HL-60/S4 treated with retinoic acid at 250 ng/mL for 4 days and 3 days (cell line): ENCODE data around the gene AIG1.
"Not testable (repeated sequence)": the region's sequence is repeated elsewhere in the genome, so short reads cannot be mapped to it uniquely, and the experiment has no call there.

Experiments used
- in situ Hi-C: fragments of 300-500 bp; cut with MboI; formaldehyde crosslinking; loops from 2 replicates; pipeline ENCODE4 v1.7.0; 2022; ENCODE audit warnings: low sequenced_read_pairs

AIG1 gene

GRCh38 chr6:143060806-143061596, at the start of gene AIG1:
Gene AIG1 (plus strand): TSS chr6:143060889. CDS start chr6:143060926, 37 bp downstream.
- in situ Hi-C loops = no loop called here

- in situ Hi-C loops = no loop called here
These were observed 45.9 kb upstream of the AIG1 start for GRCh38 chr6:143014764-143015163.

- in situ Hi-C loops = no loop called here
These were observed 45.4 kb upstream of the AIG1 start for GRCh38 chr6:143015300-143015706.

GRCh38 chr6:143018955-143019354, 41.7 kb upstream of the AIG1 start:
- in situ Hi-C loops = no loop called here

- in situ Hi-C loops = loop anchor here (10.0 kb wide), 1 partner anchor 326 kb away; no protein-coding TSS in a partner anchor
These were observed 39.8 kb upstream of the AIG1 start for GRCh38 chr6:143020862-143021261.

GRCh38 chr6:143021543-143021942, 39.1 kb upstream of the AIG1 start:
- in situ Hi-C loops = loop anchor here (10.0 kb wide), 1 partner anchor 327 kb away; no protein-coding TSS in a partner anchor

- in situ Hi-C loops = loop anchor here (10.0 kb wide), 1 partner anchor 328 kb away; no protein-coding TSS in a partner anchor
These were observed 38.1 kb upstream of the AIG1 start for GRCh38 chr6:143022587-143022986.

GRCh38 chr6:143023695-143024094, 37.0 kb upstream of the AIG1 start:
- in situ Hi-C loops = loop anchor here (10.0 kb wide), 1 partner anchor 329 kb away; no protein-coding TSS in a partner anchor

GRCh38 chr6:143024977-143025376, 35.7 kb upstream of the AIG1 start:
- in situ Hi-C loops = loop anchor here (10.0 kb wide), 1 partner anchor 330 kb away; no protein-coding TSS in a partner anchor

- in situ Hi-C loops = loop anchor here (10.0 kb wide), 1 partner anchor 332 kb away; no protein-coding TSS in a partner anchor
These were observed 33.8 kb upstream of the AIG1 start for GRCh38 chr6:143026696-143027449.

GRCh38 chr6:143034689-143035334, 25.9 kb upstream of the AIG1 start:
- in situ Hi-C loops = no loop called here

- in situ Hi-C loops = no loop called here
These were observed 23.2 kb upstream of the AIG1 start for GRCh38 chr6:143037470-143037869.

- in situ Hi-C loops = no loop called here
These were observed 21.9 kb upstream of the AIG1 start for GRCh38 chr6:143038833-143039232.

GRCh38 chr6:143039548-143039947, 21.1 kb upstream of the AIG1 start:
- in situ Hi-C loops = no loop called here

GRCh38 chr6:143040018-143040417, 20.7 kb upstream of the AIG1 start:
- in situ Hi-C loops = no loop called here

GRCh38 chr6:143044345-143044744, 16.3 kb upstream of the AIG1 start:
- in situ Hi-C loops = not testable (repeated sequence)

GRCh38 chr6:143049611-143050010, 11.1 kb upstream of the AIG1 start:
- in situ Hi-C loops = no loop called here

GRCh38 chr6:143050509-143050908, 10.2 kb upstream of the AIG1 start:
- in situ Hi-C loops = no loop called here

GRCh38 chr6:143052282-143052681, 8.4 kb upstream of the AIG1 start:
- in situ Hi-C loops = no loop called here

GRCh38 chr6:143053856-143054255, 6.8 kb upstream of the AIG1 start:
- in situ Hi-C loops = no loop called here

GRCh38 chr6:143054329-143054728, 6.4 kb upstream of the AIG1 start:
- in situ Hi-C loops = no loop called here
